NCI-H2227 (cell line): ENCODE data around the gene CORO2B.

ENCODE experiments used
- DNase-seq: peaks from one replicate; lab custom pipeline; 2025; ENCODE audit not compliant: unreplicated experiment; lab: John Stamatoyannopoulos, UW

The CORO2B gene

GRCh38 chr15:68625853-68626252 is 47.1 kb downstream of the CORO2B start:
- DNase-seq: no peak

GRCh38 chr15:68626283-68626682 is 47.5 kb downstream of the CORO2B start:
- no peak for DNase-seq

DNA sequence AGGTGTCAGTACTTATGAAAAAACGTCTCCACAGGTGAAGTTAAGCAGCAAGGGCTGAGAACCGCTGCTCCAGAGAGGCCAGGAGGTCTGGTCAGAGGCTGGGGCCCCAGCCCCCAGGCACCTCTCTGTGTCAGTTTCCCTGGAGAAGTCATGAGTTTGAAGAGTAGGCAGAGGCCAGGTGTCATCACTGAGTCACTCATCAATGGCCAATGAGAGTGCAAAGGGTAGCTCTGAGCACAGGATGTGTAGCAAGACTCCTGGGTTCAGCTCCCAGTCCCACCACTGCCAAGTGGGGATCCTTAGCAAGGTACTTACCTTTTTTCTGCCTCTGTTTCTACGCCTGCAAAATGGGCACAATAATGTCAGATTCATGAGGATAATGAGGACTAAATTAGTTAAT is 47.9 kb downstream of the CORO2B start:
- DNase-seq: no peak

- no peak for DNase-seq
These were observed 48.7 kb downstream of the CORO2B start for GRCh38 chr15:68627476-68627875.

GRCh38 chr15:68627995-68628394 is 49.2 kb downstream of the CORO2B start:
- DNase-seq: no peak

- DNase-seq: no peak
These were observed 50.9 kb downstream of the CORO2B start for GRCh38 chr15:68629519-68630210.

GRCh38 chr15:68630211-68630555 is 51.4 kb downstream of the CORO2B start:
- no peak for DNase-seq

DNA sequence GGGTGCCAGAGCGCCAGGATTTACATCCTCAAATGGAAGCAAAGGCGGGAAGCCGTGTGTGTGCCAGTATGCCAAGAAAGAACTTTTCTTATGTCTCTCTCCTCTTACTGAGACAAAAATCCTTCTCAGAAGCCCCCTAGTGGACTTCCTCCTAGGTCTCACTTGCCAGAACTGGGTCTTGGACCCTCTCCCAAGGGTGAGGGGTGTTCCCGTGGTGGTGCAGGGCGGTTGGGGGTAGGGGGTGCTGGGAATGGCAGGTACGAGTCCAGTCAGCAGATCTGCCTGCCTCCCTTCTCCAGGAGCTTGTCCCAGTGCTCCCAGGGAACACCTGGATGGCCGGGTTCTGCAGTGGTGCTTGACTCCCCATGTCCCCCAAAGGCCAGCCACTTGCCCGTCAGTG is 52.0 kb downstream of the CORO2B start:
- DNase-seq: no peak

- no peak for DNase-seq
These were observed 52.8 kb downstream of the CORO2B start for GRCh38 chr15:68631601-68632051.

DNA sequence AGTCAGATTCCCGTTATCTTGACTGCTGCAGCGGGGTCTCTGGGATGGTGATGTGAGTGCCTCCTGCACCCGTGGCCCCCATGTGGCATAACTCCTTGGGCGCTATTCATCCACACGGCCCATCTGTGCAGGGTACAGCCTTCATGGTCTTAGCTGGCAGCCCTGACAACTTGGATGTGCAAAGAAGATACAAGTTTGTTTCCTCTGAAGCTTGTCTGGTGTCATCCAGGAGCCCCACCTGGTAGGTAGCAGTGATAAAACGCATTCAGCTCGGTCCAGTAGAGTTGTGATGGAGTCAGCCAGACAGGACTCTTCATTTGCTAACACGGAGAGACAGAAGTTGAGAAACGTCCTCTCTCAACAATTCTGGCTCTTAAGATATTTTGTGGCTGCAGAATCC is 53.3 kb downstream of the CORO2B start:
- DNase-seq: no peak

DNA sequence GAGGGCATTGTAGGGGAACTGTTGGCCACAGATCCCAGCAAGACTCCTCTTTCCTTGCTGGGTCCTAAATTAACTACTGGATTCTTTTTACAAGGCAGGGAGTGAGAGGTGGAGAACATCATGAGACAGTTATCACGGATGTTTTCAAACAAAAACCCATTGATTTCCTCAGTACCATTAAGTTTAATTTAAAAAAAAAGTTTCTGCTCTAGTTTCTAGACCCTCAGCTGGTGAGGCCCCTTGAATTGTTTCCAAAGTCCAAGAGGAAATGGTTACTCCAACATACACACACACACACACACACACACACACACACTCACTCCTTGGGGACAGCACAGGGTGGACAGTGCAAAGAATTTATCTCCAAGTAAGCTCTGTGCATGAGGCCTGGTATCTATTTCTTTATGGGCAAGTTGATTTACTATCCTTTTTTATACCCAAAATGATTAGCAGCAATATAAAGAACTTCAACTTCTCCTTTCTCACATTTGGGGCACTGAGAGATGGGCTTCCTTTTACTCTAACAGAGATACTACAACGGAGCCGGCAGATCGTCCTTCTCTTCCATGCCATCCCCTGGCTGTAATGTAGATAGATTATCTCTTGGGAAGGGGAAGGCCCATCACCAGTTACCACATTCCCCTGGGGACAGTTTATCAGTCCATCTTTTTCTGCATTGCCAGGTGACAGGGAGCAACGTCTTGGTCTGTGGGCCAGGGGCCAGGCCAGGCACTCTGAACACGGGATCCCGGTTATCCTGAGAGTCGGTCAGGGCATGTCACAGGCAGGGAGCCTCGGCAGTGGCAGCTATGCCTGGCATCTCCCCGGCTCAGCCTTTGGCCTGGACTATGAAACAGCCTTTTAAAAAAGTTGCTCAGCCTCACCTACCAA is 54.7 kb downstream of the CORO2B start:
- no peak for DNase-seq

DNA sequence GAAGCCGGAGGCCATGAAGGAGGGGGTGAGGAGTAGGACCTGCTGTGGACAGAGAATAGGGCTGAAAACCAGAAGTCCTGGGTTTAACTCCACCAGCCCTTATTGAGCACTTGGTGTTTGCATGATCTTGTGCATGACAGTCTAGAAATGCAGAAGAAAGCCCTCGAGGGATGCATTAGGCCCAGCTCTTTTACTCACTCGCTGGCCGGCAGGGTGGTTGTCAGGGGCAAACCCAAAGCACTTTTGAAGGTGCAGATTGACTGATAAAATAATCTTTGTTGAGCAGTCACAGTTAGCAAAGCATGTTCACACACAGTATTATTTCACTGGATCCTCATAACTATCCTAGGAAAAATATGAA is 55.3 kb downstream of the CORO2B start:
- DNase-seq: no peak

DNA sequence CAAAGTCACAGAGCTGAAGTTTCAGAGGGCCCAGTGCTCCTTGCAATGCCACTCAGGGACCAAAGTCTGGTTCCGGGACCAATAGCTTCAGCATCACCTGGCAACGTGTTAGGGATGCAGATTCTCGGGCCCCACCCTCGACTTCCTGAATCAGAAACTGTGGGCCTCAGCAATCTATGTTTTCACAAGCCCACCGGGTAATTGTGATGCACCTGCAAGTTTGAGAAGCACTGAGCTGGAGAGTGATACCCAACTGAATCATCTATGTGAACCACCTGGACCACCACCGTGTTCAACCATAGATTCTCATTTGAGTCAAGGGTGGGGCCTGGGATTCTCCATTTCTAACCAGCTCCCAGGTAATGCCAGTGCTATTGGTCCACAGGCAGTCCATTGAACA is 55.7 kb downstream of the CORO2B start:
- no peak for DNase-seq

DNA sequence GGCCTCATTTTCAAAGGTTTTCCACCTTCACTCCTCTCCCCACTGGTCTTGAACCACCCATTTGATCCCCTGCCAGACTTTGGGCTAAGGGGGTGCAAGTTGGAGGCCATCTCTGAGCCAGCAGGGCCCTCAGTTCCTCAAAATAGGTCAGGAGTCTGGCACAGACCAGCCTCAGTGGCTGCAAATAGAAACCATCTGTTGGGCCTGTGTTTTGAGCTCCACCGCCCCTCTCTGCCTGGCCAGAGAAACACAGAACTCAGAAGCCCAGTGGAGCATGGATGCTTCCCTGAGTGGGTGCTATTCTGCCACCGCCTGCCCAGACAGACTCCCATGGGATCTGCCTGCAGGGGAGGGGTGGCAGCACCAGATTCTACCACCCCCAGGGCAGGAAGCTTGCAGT is 56.3 kb downstream of the CORO2B start:
- DNase-seq: no peak

DNA sequence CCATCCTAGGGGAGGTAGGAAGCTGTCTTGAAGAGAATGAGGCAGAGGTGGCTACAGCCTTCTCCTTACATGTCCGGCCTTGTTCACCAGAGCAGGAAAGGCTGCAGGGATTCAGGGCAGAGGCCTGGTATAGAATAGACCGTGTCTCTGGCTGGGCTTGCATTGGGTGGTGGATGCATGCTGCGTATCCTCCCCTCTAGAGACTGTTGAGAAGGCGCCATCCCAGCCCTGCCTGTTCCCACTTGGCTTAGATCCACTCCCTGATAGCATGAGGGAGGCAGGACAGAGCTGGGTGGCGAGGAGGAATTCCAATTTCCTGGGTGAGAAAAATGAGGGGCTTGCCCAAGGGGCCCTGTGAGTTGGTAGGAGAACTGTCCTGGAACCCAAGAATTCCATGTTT is 57.5 kb downstream of the CORO2B start:
- no peak for DNase-seq

DNA sequence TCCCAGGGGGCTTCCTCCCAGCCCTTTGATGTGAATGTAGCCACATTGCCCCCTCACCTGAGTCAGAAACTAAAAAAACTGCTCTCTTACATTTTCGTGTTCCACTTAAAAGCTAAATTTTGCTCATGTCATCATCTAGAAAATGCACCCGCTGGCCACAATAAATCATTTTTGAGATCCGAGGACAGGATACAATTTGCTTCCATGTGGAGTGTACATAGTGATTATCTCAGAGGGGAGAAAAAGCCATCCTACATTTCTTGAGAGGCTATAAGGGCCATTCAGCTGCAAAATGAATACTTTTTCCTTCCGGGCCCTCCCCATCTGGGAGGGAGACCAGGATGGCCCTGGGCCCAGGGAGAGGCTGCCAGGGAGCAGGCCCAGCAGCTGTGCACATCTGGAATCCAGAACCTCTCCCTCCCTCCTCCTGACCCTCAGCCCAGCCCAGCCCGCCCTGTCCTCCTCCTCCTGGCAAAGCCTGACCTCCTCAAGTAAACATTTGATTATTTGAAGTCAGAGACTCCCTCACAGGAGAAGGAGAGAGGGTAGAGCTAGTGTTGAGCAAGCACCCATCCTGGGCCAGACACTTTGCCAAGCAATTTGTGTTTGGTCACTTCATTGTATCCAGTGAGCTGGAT is 59.1 kb downstream of the CORO2B start:
- peak; percentile 88 for DNase-seq

DNA sequence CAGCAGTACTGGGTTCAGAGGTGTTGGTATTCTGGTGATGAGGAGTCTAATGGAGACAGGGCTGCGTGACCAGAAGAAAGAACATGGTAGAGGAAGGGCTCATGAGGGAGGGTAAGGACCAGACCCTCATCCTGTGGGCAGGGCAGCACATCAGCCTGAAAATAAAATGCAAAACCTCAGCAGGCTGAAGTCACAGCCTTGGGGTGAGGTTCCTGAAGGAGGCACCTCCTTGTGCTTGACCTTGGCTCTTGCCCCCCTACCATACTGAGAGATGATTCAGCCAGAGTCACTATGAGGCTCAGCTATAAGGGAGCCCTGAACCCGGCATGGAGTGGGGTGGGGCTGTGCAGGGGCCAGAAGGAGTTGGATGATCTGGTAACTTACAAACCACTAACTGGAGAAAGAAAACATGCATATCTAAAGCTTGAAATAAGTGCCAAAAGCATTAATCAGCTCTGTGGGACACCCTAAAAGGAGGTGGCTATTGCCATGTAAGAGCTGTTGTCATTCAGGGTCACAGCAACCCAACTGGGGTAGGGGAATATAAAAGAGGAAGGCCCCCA is 60.2 kb downstream of the CORO2B start:
- no peak for DNase-seq

GRCh38 chr15:68639926-68640600 is 61.3 kb downstream of the CORO2B start:
- no peak for DNase-seq

GRCh38 chr15:68640791-68641331 is 62.1 kb downstream of the CORO2B start:
- DNase-seq: no peak

GRCh38 chr15:68641376-68641775 is 62.6 kb downstream of the CORO2B start:
- DNase-seq: no peak

DNA sequence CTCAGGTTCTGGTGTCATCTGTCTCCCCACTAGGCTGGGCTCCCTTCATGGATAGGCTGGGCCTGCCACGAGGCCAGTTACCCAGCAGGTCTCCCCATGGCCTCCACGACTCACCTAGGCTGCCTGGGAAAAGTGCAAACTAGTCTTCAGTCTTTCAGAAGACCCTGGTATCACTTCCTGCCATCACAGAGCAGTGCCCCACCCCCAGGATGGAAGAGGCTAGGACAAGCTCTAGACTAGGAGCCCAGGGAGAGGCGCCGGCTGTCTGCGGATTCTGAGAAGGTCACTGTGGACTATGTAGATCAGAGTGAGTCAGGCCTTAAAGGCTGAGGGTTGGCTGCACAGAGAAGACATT is 63.7 kb downstream of the CORO2B start:
- DNase-seq: no peak
